ENCODE data around the gene SLC4A4. TPM values are rescaled to one million over a fixed set of nuclear protein-coding genes. Genes with fewer than 3 reads are reported as not detected.

Gene SLC4A4
- polyA plus RNA-seq, 4 donors = 53.6 to 80.1 (median 68.4) TPM

GRCh38 chr4:71584585-71584984 lies 245.8 kb downstream of the SLC4A4 start:
- DNase-seq (ENCODE audit: low read depth in 4 of 4, low spot score in 2 of 4) = no peak

DNA sequence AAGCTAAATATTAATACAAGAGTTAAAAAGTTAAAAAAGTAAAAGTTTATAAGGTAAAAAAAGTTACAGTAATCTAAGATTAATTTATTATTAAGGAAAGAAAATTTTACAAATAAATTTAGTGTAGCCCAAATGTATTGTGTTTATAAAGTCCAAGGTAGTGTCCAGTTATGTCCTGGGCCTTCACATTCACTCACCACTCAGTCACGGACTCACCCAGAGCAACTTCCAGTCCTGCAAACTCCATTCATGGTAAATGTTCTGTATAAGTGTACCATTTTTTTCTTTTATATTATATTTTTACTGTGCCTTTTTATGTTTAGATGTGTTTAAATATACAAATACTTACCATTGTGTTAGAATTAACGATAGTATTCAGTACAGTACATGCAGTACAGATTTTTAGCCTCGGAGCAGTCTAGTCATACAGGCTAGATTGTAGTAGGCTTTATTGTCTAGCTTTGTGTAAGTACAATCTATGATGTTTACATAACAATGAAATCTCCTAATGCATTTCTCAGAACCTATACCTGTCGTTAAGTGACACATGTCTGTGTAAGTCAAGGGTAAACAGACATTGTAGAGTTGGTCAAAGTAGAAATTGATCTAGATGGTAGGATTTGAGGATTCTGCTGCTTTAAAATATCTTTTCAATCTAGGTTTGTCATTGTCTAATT lies 247.4 kb downstream of the SLC4A4 start:
- no peak for DNase-seq (ENCODE audit: low read depth in 4 of 4, low spot score in 2 of 4)

DNA sequence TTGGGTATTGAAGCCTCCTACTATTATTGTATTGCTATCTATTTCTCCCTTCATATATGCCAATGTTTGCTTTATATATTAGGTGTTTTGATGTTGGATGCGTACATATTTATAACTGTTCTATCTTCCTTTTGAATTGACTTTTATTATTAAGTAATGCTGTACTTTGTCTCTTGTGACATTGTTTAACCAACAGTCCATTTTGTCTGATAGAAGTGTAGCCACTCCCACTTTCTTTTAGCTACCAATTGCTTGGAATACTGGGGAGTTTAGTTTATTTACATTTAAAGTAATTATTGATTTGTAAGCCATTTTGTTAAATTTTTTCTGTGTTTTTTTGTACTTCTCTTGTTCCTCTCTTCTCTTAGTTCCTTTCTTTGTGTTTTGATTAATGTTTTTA lies 249.2 kb downstream of the SLC4A4 start:
- DNase-seq (ENCODE audit: low read depth in 4 of 4, low spot score in 2 of 4) = no peak

DNA sequence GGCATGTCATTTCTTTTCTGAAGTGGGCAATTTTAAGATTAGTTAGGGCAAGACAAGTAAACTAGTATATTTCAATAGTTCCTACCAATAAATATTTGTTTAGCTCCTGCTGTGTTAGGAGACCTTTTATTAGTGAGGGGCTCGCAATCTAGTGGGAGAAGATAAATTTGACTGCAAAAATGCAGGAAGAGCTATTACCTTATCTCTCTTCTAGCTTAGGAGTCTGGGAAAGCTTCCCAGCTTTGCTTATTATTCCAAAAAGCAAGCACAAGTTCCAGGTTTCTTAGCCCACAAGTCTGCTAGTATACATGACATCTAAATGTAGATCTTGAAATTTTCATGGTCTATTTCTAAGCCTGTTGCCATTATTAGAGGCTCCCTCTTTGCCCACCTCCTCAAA lies 254.0 kb downstream of the SLC4A4 start:
- DNase-seq (ENCODE audit: low read depth in 4 of 4, low spot score in 2 of 4) = no peak

- DNase-seq (ENCODE audit: low read depth in 4 of 4, low spot score in 2 of 4) = no peak
These were observed 254.5 kb downstream of the SLC4A4 start for GRCh38 chr4:71593311-71593710.

DNA sequence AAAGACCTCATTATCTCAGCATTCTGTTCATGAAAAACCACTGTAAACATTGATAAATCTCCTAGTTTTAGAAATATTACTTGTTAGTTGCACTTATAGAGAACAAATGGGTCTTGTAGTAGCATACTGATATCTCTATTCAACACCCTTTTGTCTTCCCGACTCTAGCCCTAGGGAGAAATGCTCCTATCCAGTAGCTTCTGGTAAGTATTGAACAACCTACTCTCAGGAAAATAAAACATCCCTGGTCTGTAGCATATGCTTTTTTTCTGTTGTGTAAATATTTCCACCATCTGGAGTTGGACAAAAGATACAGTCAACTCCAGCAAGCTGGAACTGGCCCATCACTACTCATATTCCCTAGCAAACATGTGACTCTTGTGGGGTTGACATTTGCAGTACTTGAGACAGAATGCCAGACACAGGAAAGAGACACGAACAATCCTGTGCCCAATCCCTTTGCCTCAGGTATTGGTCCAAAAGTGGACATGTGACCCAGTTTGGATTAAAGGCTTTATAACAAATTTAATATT lies 256.8 kb downstream of the SLC4A4 start:
- DNase-seq (ENCODE audit: low read depth in 4 of 4, low spot score in 2 of 4) = no peak

- no peak for DNase-seq (ENCODE audit: low read depth in 4 of 4, low spot score in 2 of 4)
These were observed 260.8 kb downstream of the SLC4A4 start for GRCh38 chr4:71599578-71599977.

- DNase-seq (ENCODE audit: low read depth in 4 of 4, low spot score in 2 of 4) = no peak
These were observed 263.6 kb downstream of the SLC4A4 start for GRCh38 chr4:71602289-71602900.

- no peak for DNase-seq (ENCODE audit: low read depth in 4 of 4, low spot score in 2 of 4)
These were observed 266.0 kb downstream of the SLC4A4 start for GRCh38 chr4:71604785-71605184.

- no peak for DNase-seq (ENCODE audit: low read depth in 4 of 4, low spot score in 2 of 4)
These were observed 268.3 kb downstream of the SLC4A4 start for GRCh38 chr4:71607109-71607508.

GRCh38 chr4:71607780-71608677 lies 269.2 kb downstream of the SLC4A4 start:
- DNase-seq (ENCODE audit: low read depth in 4 of 4, low spot score in 2 of 4) = no peak

DNA sequence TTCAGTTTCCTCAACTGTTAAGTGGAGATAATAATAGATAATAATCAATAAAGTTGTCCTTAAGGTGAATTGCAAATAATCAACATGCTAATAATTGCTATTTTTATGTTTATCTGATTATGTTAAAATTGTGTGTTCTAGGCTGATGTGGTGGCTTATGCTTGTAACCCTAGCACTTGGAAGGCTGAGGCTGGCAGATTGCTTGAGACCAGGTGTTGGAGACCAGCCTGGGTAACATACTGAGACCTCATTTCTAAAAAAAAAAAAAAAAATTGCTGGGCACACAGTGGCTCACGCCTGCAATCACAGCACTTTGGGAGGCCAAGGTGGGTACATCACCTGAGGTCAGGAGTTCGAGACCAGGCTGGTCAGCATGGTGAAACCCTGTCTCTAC lies 269.9 kb downstream of the SLC4A4 start:
- no peak for DNase-seq (ENCODE audit: low read depth in 4 of 4, low spot score in 2 of 4)

DNA sequence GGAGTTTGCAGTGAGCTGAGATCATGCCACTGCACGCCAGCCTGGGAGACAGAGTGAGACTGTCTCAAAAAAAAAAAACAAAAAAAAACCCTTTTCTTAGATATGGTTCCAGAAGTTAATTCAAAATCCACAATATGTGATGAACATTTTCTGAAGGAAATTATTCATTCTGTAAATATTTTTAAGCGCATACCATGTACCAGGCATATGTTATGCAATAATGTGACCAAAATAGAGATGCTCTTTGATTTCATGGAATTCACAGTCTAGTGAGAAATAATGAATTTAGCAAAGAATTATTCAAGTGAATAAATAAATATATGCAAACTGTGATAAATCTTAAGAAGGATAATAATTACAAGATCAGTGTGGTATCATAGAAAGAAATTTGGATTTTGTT lies 270.3 kb downstream of the SLC4A4 start:
- no peak for DNase-seq (ENCODE audit: low read depth in 4 of 4, low spot score in 2 of 4)

DNA sequence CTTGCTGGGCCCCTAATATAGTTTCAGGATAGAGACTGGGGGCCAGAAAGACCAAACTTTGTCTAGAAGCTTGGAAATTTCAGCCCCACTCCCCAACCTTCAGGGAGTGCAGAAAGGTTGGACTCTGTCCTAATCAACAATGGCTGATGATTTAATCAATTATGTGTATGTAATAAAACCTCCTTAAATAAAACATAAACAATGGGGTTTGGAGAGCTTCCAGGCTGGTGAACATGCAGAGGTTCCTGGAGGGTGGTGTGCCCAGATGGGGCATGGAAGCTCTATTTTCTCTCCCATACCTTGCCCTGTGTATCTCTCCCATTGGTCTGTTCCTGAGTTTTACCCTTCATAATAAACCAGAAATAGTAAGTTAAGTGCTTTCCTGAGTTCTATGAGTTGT lies 270.8 kb downstream of the SLC4A4 start:
- DNase-seq (ENCODE audit: low read depth in 4 of 4, low spot score in 2 of 4) = no peak

DNA sequence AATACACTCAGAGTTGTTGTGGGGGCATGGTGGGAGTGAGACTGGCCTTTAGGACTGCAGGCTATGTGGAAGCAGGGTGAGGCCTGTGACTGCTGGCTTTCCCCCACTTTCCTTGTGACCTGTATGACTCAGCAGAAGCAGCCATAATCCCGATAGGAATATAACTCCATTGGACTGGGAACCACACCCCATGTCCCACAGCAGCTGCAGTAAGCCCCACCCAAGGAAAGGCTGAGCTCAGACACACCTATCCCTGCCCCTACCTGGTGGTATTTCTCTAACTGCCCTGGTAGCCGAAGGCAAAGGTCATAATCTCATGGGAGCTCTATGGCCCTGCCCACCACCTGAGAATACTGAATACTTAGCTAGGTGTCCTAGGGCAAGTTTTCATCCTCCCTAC lies 275.8 kb downstream of the SLC4A4 start:
- DNase-seq (ENCODE audit: low read depth in 4 of 4, low spot score in 2 of 4) = no peak

GRCh38 chr4:71616168-71616811 lies 277.5 kb downstream of the SLC4A4 start:
- no peak for DNase-seq (ENCODE audit: low read depth in 4 of 4, low spot score in 2 of 4)

Measured in left renal cortex interstitium (tissue), 4 donors.